GM19455 (cell line): ENCODE measurements around the gene SRP68.
"Not testable (repeated sequence)": the region's sequence is repeated elsewhere in the genome, so short reads cannot be mapped to it uniquely, and the experiment has no call there.

ENCODE experiments used
- ATAC-seq: cut with Tn5 transposase; IDR thresholded peaks from one replicate; pipeline ENCODE4 v1.9.1; 2021; ENCODE audit not compliant: unreplicated experiment

SRP68 gene

DNA sequence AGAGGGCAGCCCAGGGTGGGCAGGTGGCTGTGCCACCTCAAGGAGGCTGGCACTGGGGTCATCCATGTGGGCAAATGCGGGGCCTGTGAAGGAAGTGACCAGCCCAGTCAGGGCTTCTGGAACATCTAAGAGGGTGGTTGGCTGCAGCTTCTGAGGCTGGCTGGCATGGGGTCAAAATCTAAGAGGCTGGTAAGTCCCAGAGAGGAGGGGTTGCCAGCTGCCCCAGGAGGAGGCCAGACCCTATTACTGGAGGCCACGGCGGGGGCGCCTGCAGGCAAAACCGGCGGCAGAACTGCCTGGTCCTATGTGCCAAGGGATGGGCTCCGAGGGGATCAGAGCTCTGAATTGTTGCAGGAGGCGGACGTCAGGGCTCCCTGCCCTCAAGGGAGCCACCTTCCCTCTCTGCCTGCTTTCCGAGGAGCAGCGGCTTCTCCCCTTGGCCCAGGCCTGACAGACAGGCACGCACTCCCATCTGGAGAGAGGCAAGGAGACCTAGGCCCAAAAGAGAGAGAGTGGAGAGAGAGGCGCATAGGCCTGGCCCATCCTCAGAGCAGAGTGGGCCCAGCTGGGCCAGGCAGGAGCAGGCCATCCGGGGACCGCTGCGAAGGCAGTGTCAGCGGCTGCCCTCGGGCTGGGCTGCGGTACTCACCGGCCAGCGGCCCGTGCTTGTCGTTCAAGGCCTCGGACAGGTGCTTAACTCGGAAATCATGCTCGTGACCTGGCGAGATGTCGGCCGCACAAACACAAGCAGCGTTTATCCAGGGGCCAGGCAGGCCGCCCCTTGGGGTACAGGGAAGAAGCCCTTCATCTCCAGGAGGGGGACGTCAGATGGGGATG is 17.6 kb upstream of the SRP68 start:
- no peak for ATAC-seq

DNA sequence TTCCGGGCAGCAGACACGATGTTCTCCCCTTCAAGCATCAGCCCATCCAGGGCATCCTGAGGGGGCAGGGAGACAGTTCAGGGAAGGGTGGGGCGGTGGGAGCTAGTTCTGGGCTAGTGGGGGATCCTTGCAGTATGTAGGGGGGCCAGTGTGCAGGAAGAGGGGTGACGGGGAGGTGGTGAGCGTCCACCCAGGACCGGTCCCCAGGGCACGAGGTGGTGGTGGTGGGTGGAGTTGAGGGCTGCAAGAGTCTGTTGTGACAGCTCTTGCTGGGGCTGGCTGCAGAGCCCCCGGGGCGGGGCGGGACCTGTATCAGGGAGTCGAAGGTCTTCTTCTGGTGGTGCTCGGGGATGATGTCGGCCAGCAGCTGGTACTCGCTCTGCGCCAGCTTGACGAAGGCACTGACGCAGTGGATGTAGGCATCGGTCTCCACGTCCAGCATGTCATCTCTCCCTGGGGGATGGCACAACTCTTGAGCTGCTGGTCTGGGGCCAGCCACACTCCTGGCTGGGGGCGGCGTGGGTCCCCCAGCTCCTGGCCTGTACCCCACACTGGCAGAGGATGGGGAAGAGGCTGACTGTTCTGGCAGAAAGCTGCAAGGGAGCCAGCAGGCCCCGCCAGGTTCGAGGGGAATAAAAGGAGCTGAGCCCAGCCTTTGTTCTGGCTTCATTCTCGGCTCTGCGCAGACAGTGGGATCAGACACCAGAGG is 16.7 kb upstream of the SRP68 start:
- ATAC-seq, result no peak

GRCh38 chr17:76088041-76088867 is 15.9 kb upstream of the SRP68 start:
- ATAC-seq, result no peak

DNA sequence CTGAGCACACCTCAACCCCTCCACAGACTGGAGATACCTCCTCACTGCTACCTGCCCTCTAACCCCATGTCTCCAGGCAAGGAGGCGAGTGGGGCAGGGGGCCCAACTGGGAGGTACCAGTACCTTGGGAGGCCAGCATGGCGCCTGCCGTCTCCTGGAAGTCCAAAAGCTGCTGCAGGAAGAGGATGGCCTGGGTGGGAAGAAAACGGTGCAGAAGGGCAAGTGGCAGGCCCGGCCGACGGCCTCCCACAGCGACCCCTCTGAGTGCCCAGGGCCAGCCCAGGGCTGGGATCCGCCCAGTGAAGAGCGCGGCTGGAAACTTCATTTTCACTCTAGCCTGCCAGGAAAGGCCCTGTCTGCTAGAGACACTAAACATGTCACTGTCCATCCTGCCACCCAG is 15.2 kb upstream of the SRP68 start:
- ATAC-seq, result no peak

DNA sequence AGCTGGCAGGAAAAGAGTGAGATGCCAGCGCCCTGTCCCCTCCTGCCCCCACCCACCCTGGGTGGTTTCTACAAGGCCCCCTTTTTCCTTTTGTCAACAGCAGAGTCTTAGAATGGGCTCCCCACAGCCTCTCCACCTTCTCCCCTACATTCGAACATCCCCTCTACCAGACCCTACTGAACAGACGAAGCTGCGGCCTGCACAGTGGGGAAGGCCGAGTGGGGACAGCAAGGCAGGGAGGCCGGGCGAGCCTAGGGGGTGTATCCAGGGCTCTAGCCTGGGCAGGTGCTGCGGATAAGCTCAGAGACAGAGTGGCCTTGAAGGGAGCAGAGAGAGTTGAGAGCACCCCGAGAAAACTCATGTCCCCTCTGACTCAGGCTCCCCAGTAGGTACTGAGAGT is 14.1 kb upstream of the SRP68 start:
- no peak for ATAC-seq

GRCh38 chr17:76085731-76086366 is 13.5 kb upstream of the SRP68 start:
- ATAC-seq, result no peak

- no peak for ATAC-seq
Measured at GRCh38 chr17:76085066-76085730, 12.9 kb upstream of the SRP68 start.

DNA sequence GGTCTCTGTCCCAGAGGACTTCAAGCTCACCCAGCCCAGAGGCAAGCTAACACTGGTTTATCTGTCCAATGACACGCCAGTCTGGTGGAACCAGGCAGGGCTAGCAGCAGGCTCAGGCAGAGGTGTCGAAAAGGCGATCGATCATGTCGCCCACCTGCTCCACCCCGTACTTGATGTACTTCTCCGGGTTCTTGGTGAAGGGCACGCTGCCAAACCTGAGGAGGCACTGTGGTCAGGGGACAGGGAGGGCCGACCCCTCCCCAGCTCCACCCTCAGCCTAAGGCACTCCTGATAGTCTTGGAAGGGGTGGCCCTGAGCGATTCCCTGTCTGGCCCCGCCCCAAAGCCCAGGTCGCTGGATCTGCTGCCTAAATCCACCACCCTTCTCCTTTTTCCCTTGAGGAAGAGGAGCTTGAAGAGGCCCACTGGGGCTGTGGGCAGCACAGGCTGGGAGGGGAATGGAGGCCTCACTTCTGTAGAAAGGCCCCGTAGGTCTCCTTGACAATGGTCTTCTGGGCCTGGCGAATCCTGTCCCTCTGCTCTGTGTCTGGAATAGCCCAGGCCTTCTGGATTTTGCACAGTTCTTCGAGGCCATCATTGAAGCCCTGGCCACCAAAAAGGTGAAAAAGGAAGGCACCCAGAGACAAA is 11.3 kb upstream of the SRP68 start:
- ATAC-seq, result no peak

- ATAC-seq, result no peak
Measured at GRCh38 chr17:76082326-76083251, 10.3 kb upstream of the SRP68 start.

GRCh38 chr17:76081295-76082210 is 9.2 kb upstream of the SRP68 start:
- no peak for ATAC-seq

DNA sequence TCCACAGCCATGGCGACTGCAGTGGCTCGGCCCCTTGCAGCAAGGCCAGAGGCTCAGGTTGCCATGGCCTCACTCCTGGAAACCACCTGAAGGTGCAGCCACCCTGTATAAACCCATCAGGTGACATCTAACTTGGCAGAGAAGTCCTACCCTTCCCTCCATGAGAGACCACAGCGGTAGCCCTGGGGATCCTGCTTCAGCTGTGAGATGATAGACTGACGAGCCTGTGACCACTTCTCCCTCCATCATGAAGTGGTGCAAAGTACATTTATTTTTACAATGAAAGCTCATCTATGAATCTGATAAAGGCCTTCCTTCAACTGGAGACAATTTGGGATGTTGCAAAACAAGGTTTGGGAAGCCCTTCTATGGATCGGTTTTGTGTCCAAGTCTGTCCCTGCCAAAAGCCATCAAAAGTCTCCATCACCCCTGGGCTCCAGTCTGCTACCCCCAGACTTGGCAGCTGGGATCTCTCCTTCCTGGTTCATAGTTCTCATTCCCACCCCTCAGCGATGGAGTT is 8.5 kb upstream of the SRP68 start:
- ATAC-seq, result no peak

- ATAC-seq, result no peak
Measured at GRCh38 chr17:76079956-76080767, 7.8 kb upstream of the SRP68 start.

DNA sequence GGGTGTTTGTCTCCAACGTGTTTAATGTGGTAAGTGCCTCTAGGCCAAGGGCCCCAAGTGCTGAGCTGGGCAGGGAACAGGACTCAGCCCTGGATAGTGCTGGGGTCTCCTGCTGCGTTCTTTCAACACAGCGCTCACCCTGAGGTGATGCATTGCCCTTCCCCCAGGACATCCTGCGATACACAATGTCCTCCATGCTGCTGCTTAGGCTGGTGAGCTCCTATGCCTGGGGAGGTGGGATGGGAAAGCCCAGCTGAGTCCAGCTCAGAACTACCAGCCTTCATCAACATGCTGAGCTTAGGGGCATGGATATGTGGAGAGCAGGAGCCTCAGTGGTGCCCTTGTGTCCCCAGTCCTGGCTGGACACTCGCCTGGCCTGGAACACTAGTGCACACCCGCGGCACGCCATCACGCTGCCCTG is 7.2 kb upstream of the SRP68 start:
- no peak for ATAC-seq

GRCh38 chr17:76078860-76079534 is 6.7 kb upstream of the SRP68 start, which contains the start of gene ZACN:
TSS of gene ZACN (plus strand) at chr17:76079182. CDS start at chr17:76079265, 83 bp downstream.
- no peak for ATAC-seq

GRCh38 chr17:76078370-76078769 is 6.1 kb upstream of the SRP68 start:
- not testable (repeated sequence) for ATAC-seq

DNA sequence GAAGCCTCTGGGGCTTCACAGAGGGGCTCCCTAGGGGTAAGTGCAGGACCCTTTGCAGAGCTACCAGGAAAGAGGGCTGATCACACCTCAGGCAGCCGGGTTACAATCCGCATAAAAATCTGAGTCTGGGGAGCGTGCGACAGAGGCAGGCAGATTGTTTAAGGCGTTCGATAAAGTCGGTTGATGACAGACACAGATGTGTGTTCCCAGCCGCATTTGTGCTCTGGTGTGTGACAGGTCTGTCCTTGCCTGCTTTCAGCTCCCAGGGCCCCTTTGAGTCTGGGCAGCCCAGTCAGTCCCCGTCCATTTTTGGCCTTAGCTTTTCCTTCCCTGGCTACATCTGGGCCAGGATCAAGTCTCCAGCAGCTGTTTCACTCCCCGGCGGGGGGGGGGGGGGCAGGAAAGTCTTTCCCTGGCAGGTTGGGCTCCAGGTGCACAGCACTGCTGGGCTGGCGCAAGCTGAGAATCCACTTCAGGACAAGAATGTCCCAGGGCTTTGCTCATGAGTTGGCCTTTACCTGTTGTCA is 5.3 kb upstream of the SRP68 start:
- ATAC-seq, result no peak
